Measurements from ENCODE around the gene MCOLN3. TPM values are rescaled to one million over a fixed set of nuclear protein-coding genes. Genes with fewer than 3 reads are reported as not detected.

The MCOLN3 gene
- total RNA-seq, 1 experiment from 2014 or later = 2.4 TPM

GRCh38 chr1:85065550-85065949, 17.2 kb upstream of the MCOLN3 start:
- H3K9me3 ChIP-seq (ENCODE audit: low read length) = no peaks in the 10 kb centered on the region
- H3K9me2 ChIP-seq (replicated peaks; ENCODE audit: low read length) = no peaks in the 10 kb centered on the region
- CTCF ChIA-PET = no interaction called here
- BruUV-seq (replicated peaks) = no TSS peak
- H3K4me2 ChIP-seq (ENCODE audit: low read length) = no peak overlapping the region
- H2AFZ ChIP-seq (ENCODE audit: low read length) = no peak overlapping the region
- no peak overlapping the region for H3K9ac ChIP-seq (ENCODE audit: low read length)
- no peak overlapping the region for H3K27ac ChIP-seq (ENCODE audit: low read length)
- no peaks in the 10 kb centered on the region for H3K36me3 ChIP-seq (ENCODE audit: low read depth, low read length)
- no peaks in the 10 kb centered on the region for H3K4me1 ChIP-seq (ENCODE audit: insufficient read depth, low read length)
- no peaks in the 10 kb centered on the region for H3F3A ChIP-seq (ENCODE audit: low read length, unreplicated experiment)
- no peak for TF ChIP-seq EZH2 (IDR thresholded peaks at IDR 0.05; ENCODE audit: low read length, unreplicated experiment)
- no peak for TF ChIP-seq CTCF (conservative IDR thresholded peaks at IDR 0.05; ENCODE audit: low read depth, low read length)
- no peak for TF ChIP-seq EZH2phosphoT487 (IDR thresholded peaks at IDR 0.05; ENCODE audit: borderline replicate concordance, low read length)
- ATAC-seq (no peak), DNase-seq (no peak)
- intact Hi-C loops (cut with micrococcal nuclease) = no loop called here
- H4K20me1 ChIP-seq (ENCODE audit: low read length) = no peaks in the 10 kb centered on the region
- POLR2A ChIA-PET (ENCODE audit: unreplicated experiment) = no interaction called here
- H3K27me3 ChIP-seq (ENCODE audit: low read length) = no peaks in the 10 kb centered on the region
- no peak overlapping the region for H3K4me3 ChIP-seq (ENCODE audit: low read length)
- no peaks in the 10 kb centered on the region for H3K79me2 ChIP-seq (ENCODE audit: low read length)

- Histone ChIP-seq H3K9ac (ENCODE audit: low read length) (no peak overlapping the region), H2AFZ (ENCODE audit: low read length) (peak overlapping the region; percentile 92), H4K20me1 (ENCODE audit: low read length) (no peaks in the 10 kb centered on the region), H3K36me3 (ENCODE audit: low read depth, low read length) (no peaks in the 10 kb centered on the region), H3K27ac (ENCODE audit: low read length) (no peak overlapping the region), H3K4me1 (ENCODE audit: insufficient read depth, low read length) (peaks cover 9% of the 10 kb centered on the region), H3K4me3 (ENCODE audit: low read length) (peak overlapping the region; percentile 70), H3F3A (ENCODE audit: low read length, unreplicated experiment) (no peaks in the 10 kb centered on the region), H3K9me3 (ENCODE audit: low read length) (no peaks in the 10 kb centered on the region), H3K79me2 (ENCODE audit: low read length) (no peaks in the 10 kb centered on the region), H3K9me2 (replicated peaks; ENCODE audit: low read length) (no peaks in the 10 kb centered on the region), H3K27me3 (ENCODE audit: low read length) (no peaks in the 10 kb centered on the region), H3K4me2 (ENCODE audit: low read length) (peak overlapping the region; percentile 90)
- DNase-seq (no peak), ATAC-seq (peak; percentile 29)
- POLR2A ChIA-PET (ENCODE audit: unreplicated experiment) = interaction anchor here (0.6 kb wide), 1 partner anchor 387 kb away, joined by 3 read pairs; no protein-coding TSS in a partner anchor
- no peak for TF ChIP-seq EZH2 (IDR thresholded peaks at IDR 0.05; ENCODE audit: low read length, unreplicated experiment)
- no peak for TF ChIP-seq EZH2phosphoT487 (IDR thresholded peaks at IDR 0.05; ENCODE audit: borderline replicate concordance, low read length)
- no peak for TF ChIP-seq CTCF (conservative IDR thresholded peaks at IDR 0.05; ENCODE audit: low read depth, low read length)
- CTCF ChIA-PET = no interaction called here
- no TSS peak for BruUV-seq (replicated peaks)
- intact Hi-C loops (cut with micrococcal nuclease) = no loop called here
Measured at GRCh38 chr1:85062425-85063026, 14.2 kb upstream of the MCOLN3 start.

- intact Hi-C loops (cut with micrococcal nuclease) = no loop called here
- H3K36me3 ChIP-seq (ENCODE audit: low read depth, low read length) = no peaks in the 10 kb centered on the region
- peaks cover 9% of the 10 kb centered on the region for H3K4me1 ChIP-seq (ENCODE audit: insufficient read depth, low read length)
- H3K4me2 ChIP-seq (ENCODE audit: low read length) = peak overlapping the region; percentile 90
- TF ChIP-seq CTCF (conservative IDR thresholded peaks at IDR 0.05; ENCODE audit: low read depth, low read length) (no peak), EZH2 (IDR thresholded peaks at IDR 0.05; ENCODE audit: low read length, unreplicated experiment) (no peak), EZH2phosphoT487 (IDR thresholded peaks at IDR 0.05; ENCODE audit: borderline replicate concordance, low read length) (no peak)
- H4K20me1 ChIP-seq (ENCODE audit: low read length) = no peaks in the 10 kb centered on the region
- H3K9ac ChIP-seq (ENCODE audit: low read length) = peak overlapping the region; percentile 44
- H2AFZ ChIP-seq (ENCODE audit: low read length) = peak overlapping the region; percentile 92
- no peaks in the 10 kb centered on the region for H3K9me2 ChIP-seq (replicated peaks; ENCODE audit: low read length)
- ChIA-PET CTCF (no interaction called here), POLR2A (ENCODE audit: unreplicated experiment) (interaction anchor here (0.6 kb wide), 1 partner anchor 386 kb away, joined by 3 read pairs; no protein-coding TSS in a partner anchor)
- DNase-seq (peak; percentile 93), ATAC-seq (peak; percentile 99)
- no peaks in the 10 kb centered on the region for H3F3A ChIP-seq (ENCODE audit: low read length, unreplicated experiment)
- H3K79me2 ChIP-seq (ENCODE audit: low read length) = no peaks in the 10 kb centered on the region
- H3K27me3 ChIP-seq (ENCODE audit: low read length) = no peaks in the 10 kb centered on the region
- peak overlapping the region; percentile 70 for H3K4me3 ChIP-seq (ENCODE audit: low read length)
- H3K27ac ChIP-seq (ENCODE audit: low read length) = no peak overlapping the region
- H3K9me3 ChIP-seq (ENCODE audit: low read length) = no peaks in the 10 kb centered on the region
- no TSS peak for BruUV-seq (replicated peaks)
Measured at GRCh38 chr1:85061711-85062424, 13.6 kb upstream of the MCOLN3 start.

Measured in PC-3 (cell line).